K562 (cell line): ENCODE measurements around the gene AP1G2. TPM values are rescaled to one million over a fixed set of nuclear protein-coding genes. Genes with fewer than 3 reads are reported as not detected.

Experiments used
- ATAC-seq: fragments of 200-7000 bp; cut with Tn5 transposase; 3 replicates; pipeline ENCODE4 v1.9.1; 2020; ENCODE audit warnings: moderate library complexity
- BruUV-seq: library from RNA; stranded (reverse); fragments of 400-500 nt; replicated peaks from 2 replicates; lab custom pipeline; 2021; lab: Mats Ljungman, UMichigan
- CTCF ChIA-PET: fragments of 300-600 bp; formaldehyde crosslinking; extraction: SDS; loops from one replicate; lab custom pipeline; 2021; ENCODE audit warnings: low intra/inter-chr PET ratio; lab: Yijun Ruan, JAX
- POLR2A ChIA-PET: fragments of 300-600, 350-650 bp; sonication (Branson Sonifier 250); formaldehyde crosslinking; extraction: SDS; loops from one replicate; lab custom pipeline; 2021; ENCODE audit warnings: antibody characterized with exemption, inconsistent platforms; lab: Yijun Ruan, JAX
- DNase-seq, 4 experiments: peaks; one replicate each; pipeline versions ENCODE4 v3.0.0 to v3.0.0-alpha.2; 2011 to 2018; ENCODE audit warnings: low spot score in 3 of 4, mixed read lengths in 3 of 4; ENCODE audit errors: extremely low read depth in 1 of 4
- FAIRE-seq: peaks from 2 replicates; lab custom pipeline; 2011; peaks lifted over from hg19 to GRCh38; lab: Jason Lieb, UNC
- H2AFZ ChIP-seq: 2 replicates; pipeline ENCODE4 v1.6.0; 2011; ENCODE audit warnings: low read depth, low read length, control low read depth, inconsistent platforms
- H3K27ac ChIP-seq: fragments of 200-600 bp; 3 replicates; pipeline ENCODE4 v1.8.0; 2011; ENCODE audit warnings: low read depth, mild to moderate bottlenecking, control low read depth, inconsistent platforms, low read length, moderate library complexity, mixed read lengths; ENCODE audit errors: extremely low read depth
- H3K27me3 ChIP-seq, 2 experiments: fragments of 300-600 bp in 1 of 2; 2 replicates in 1 of 2; 3 replicates in 1 of 2; pipeline versions ENCODE4 v1.6.0 to v1.8.0; 2011; ENCODE audit warnings: inconsistent platforms in 2 of 2, low read length in 2 of 2, mild to moderate bottlenecking in 1 of 2, mixed read lengths in 1 of 2, moderate library complexity in 1 of 2; ENCODE audit not compliant: control insufficient read depth in 2 of 2, insufficient read depth in 2 of 2
- H3K36me3 ChIP-seq: fragments of 300-600 bp; 3 replicates; pipeline ENCODE4 v1.8.0; 2011; ENCODE audit warnings: mild to moderate bottlenecking, low read length, inconsistent platforms; ENCODE audit not compliant: control insufficient read depth, insufficient read depth
- H3K4me1 ChIP-seq, 2 experiments: fragments of 200-600 bp in 1 of 2; replicated peaks in 1 of 2; 2 replicates in 1 of 2; 3 replicates in 1 of 2; pipeline versions ENCODE4 v1.5.1 to v1.8.0; 2011; ENCODE audit warnings: inconsistent platforms in 2 of 2, low read length in 2 of 2, mild to moderate bottlenecking in 1 of 2, mixed read lengths in 1 of 2, moderate library complexity in 1 of 2; ENCODE audit not compliant: control insufficient read depth in 2 of 2, insufficient read depth in 2 of 2
- H3K4me2 ChIP-seq: 2 replicates; pipeline ENCODE4 v1.6.1; 2011; ENCODE audit warnings: low read length, control low read depth, inconsistent platforms, mixed read lengths; ENCODE audit not compliant: insufficient read depth
- H3K4me3 ChIP-seq: fragments of 200-600 bp; sonication (generic), shearing (Covaris generic); 2 replicates; pipeline ENCODE4 v1.5.1; 2016; ENCODE audit warnings: control low read depth, inconsistent platforms
- H3K79me2 ChIP-seq: fragments of 200-600 bp; 3 replicates; pipeline ENCODE4 v1.8.0; 2011; ENCODE audit warnings: low read length, inconsistent platforms; ENCODE audit not compliant: control insufficient read depth, insufficient read depth
- H3K9ac ChIP-seq, 2 experiments: 2 replicates each; pipeline versions ENCODE4 v1.6.0 to v1.6.1; 2011; ENCODE audit warnings: low read depth in 2 of 2, low read length in 2 of 2, control low read depth in 1 of 2, inconsistent platforms in 1 of 2, mild to moderate bottlenecking in 1 of 2, mixed read lengths in 1 of 2; ENCODE audit not compliant: insufficient read depth in 1 of 2
- H3K9me1 ChIP-seq: one replicate; pipeline ENCODE4 v1.6.0; 2011; ENCODE audit warnings: inconsistent platforms, mild to moderate bottlenecking, low read length, moderate library complexity; ENCODE audit not compliant: control insufficient read depth, insufficient read depth
- H3K9me3 ChIP-seq: replicated peaks from 2 replicates; pipeline ENCODE4 v1.5.1; 2011; ENCODE audit warnings: low read depth, low read length, inconsistent platforms; ENCODE audit not compliant: control insufficient read depth, insufficient read depth
- H4K20me1 ChIP-seq: replicated peaks from 2 replicates; pipeline ENCODE4 v1.6.1; 2011; ENCODE audit warnings: low read length, inconsistent platforms, mixed read lengths; ENCODE audit not compliant: control insufficient read depth, insufficient read depth
- ESRRA ChIP-seq: fragments of 450-650 bp; IDR thresholded peaks from 2 replicates; pipeline ENCODE4 v1.6.1; 2014; ENCODE audit warnings: low read depth, mild to moderate bottlenecking, moderate library complexity, borderline replicate concordance
- GTF3C2 ChIP-seq: IDR thresholded peaks from 3 replicates; pipeline ENCODE4 v1.6.1; 2011; ENCODE audit warnings: borderline replicate concordance, mild to moderate bottlenecking, moderate library complexity; ENCODE audit not compliant: insufficient read length; ENCODE audit errors: extremely low read depth
- ZBTB11 ChIP-seq, 3 experiments: fragments of 200-800 bp in 1 of 3; fragments of 250-450 bp in 1 of 3; fragments of 450-650 bp in 1 of 3; sonication (Bioruptor Pico) in 1 of 3; sonication (Bioruptor generic) in 1 of 3; formaldehyde crosslinking in 1 of 3; IDR thresholded peaks; 2 replicates each; pipeline versions ENCODE4 v1.6.1 to v1.8.0; 2016 to 2022; ENCODE audit warnings: mild to moderate bottlenecking in 2 of 3, missing genetic modification characterization in 2 of 3, missing compliant biosample characterization in 1 of 3, moderate library complexity in 1 of 3
- WGBS: fragments of 100-300 bp; shearing (Covaris generic); methylation state at CpG from one replicate; pipeline ENCODE4 v1.1.6; 2016; ENCODE audit warnings: low coverage, mixed read lengths; ENCODE audit not compliant: insufficient coverage; ENCODE audit errors: missing lambda C conversion rate; 5-methylcytosine and 5-hydroxymethylcytosine counted together
- in situ Hi-C: fragments of 300-500 bp; cut with MboI; formaldehyde crosslinking; loops from 4 replicates; pipeline ENCODE4 v1.15.0; 2018; ENCODE audit warnings: inconsistent platforms, mixed read lengths
- intact Hi-C: fragments of 100-400 bp; cut with micrococcal nuclease; formaldehyde crosslinking; loops from 2 replicates; pipeline ENCODE4 v1.14.2; 2022
- polyA plus RNA-seq, 8 experiments: library from polyadenylated mRNA; depleted of rRNA in 4 of 8; stranded (reverse) in 5 of 8; unstranded in 3 of 8; fragments of >200 nt; fragmentation: Nextera tagmentation in 2 of 8; fragmentation: Illumina TruSeq in 1 of 8; extraction: Ambion mirVana in 2 of 8; extraction: Trizol in 1 of 8; gene quantifications; 2 replicates each; pipeline versions ENCODE4 v1.2.1 to v1.2.3, GENCODE V29; 2011 to 2014; ENCODE audit warnings: inconsistent platforms in 1 of 8, missing spikeins in 1 of 8
- total RNA-seq, 7 experiments: library from RNA; depleted of rRNA in 6 of 7; stranded (reverse); fragments of >200 nt in 6 of 7; fragmentation: Illumina TruSeq in 2 of 7; extraction: Trizol in 2 of 7; gene quantifications; 2 replicates each; pipeline versions ENCODE4 v1.2.1 to v1.2.3, GENCODE V29; 2011 to 2021; ENCODE audit warnings: low replicate concordance in 1 of 7

Gene AP1G2
- total and polyA plus RNA-seq, 9 of the 15 experiments (the other 6 are each of a cell fraction or from before 2014, with no cell fraction given), result 19.1 to 83.5 (median 33.3) TPM

GRCh38 chr14:23604148-23604547, 36.6 kb upstream of the AP1G2 start:
- DNase-seq (no peak), FAIRE-seq (no peak), ATAC-seq (no peak)
- Histone ChIP-seq H3K9me3 (no peaks in the 10 kb centered on the region), H2AFZ (no peak overlapping the region), H3K27ac (no peak overlapping the region), H3K4me3 (no peak overlapping the region), H3K79me2 (no peaks in the 10 kb centered on the region), H3K9me1 (no peaks in the 10 kb centered on the region), H3K4me2 (no peak overlapping the region), H3K9ac (no peak overlapping the region), H3K36me3 (no peaks in the 10 kb centered on the region), H4K20me1 (no peaks in the 10 kb centered on the region), H3K27me3 (peaks cover 0 to 15% of the 10 kb centered on the region in 2 experiments; a peak in 2 of 5 replicates), H3K4me1 (no peaks in the 10 kb centered on the region; a peak in 1 of 5 replicates)
- ChIA-PET CTCF (no interaction called here), POLR2A (no interaction called here)
- TF ChIP-seq ZBTB11 (CRISPR knock-in tag; IDR thresholded peaks at IDR 0.05) (no peak), ESRRA (peak; percentile 24; the same call in 1 of the 2 replicates), GTF3C2 (no peak)
- BruUV-seq, result no TSS peak
- in situ Hi-C loops, result no loop called here
- intact Hi-C loops, result no loop called here
- WGBS, result 7% methylated on average over 2 of the region's 2 CpGs
